HepG2 (cell line): ENCODE results near the gene PARN. TPM values are rescaled to one million over a fixed set of nuclear protein-coding genes. Genes with fewer than 3 reads are reported as not detected.

Source experiments
- ATAC-seq: fragments of 200-7000 bp; cut with Tn5 transposase; 3 replicates; pipeline ENCODE4 v1.9.1; 2020; ENCODE audit warnings: mild to moderate bottlenecking, moderate library complexity
- BruUV-seq: library from RNA; stranded (reverse); fragments of 400-500 nt; replicated peaks from 2 replicates; lab custom pipeline; 2021; lab: Mats Ljungman, UMichigan
- CTCF ChIA-PET: fragments of 300-600 bp; formaldehyde crosslinking; extraction: SDS; loops from one replicate; lab custom pipeline; 2021; ENCODE audit warnings: low total read pairs, inconsistent platforms, low intra/inter-chr PET ratio; lab: Yijun Ruan, JAX
- POLR2A ChIA-PET: fragments of 350-600 bp; sonication (Branson Sonifier 250); formaldehyde crosslinking; loops from one replicate; lab custom pipeline; 2020; ENCODE audit warnings: antibody characterized with exemption, inconsistent platforms; lab: Yijun Ruan, JAX
- DNase-seq: peaks from one replicate; pipeline ENCODE4 v3.0.0-alpha.2; 2015; ENCODE audit warnings: low spot score
- FAIRE-seq: peaks from 3 replicates; lab custom pipeline; 2011; peaks lifted over from hg19 to GRCh38; lab: Jason Lieb, UNC
- H2AFZ ChIP-seq: one replicate; pipeline ENCODE4 v1.6.1; 2011; ENCODE audit warnings: low read length, inconsistent platforms
- H3K27ac ChIP-seq: fragments of 300-600 bp; 3 replicates; pipeline ENCODE4 v1.8.0; 2011; ENCODE audit warnings: mixed run types, mild to moderate bottlenecking, mixed read lengths, low read length, inconsistent platforms; ENCODE audit not compliant: insufficient read depth; ENCODE audit errors: extremely low read length
- H3K27me3 ChIP-seq, 2 experiments: fragments of 200-600 bp in 1 of 2; 2 replicates in 1 of 2; 3 replicates in 1 of 2; pipeline versions ENCODE4 v1.6.0 to v1.8.0; 2011; ENCODE audit warnings: low read length in 2 of 2, mild to moderate bottlenecking in 2 of 2, moderate library complexity in 2 of 2, inconsistent platforms in 1 of 2; ENCODE audit not compliant: insufficient read depth in 2 of 2, control insufficient read depth in 1 of 2
- H3K36me3 ChIP-seq, 2 experiments: fragments of 200-600 bp in 1 of 2; replicated peaks in 1 of 2; 2 replicates in 1 of 2; 3 replicates in 1 of 2; pipeline versions ENCODE4 v1.5.1 to v1.8.0; 2011; ENCODE audit warnings: low read length in 2 of 2, inconsistent platforms in 1 of 2; ENCODE audit not compliant: insufficient read depth in 2 of 2, control insufficient read depth in 1 of 2
- H3K4me1 ChIP-seq: 2 replicates; pipeline ENCODE4 v1.5.1; 2012; ENCODE audit warnings: low read length, inconsistent platforms; ENCODE audit not compliant: insufficient read depth
- H3K4me2 ChIP-seq: 2 replicates; pipeline ENCODE4 v1.6.0; 2011; ENCODE audit warnings: low read depth, low read length, inconsistent platforms
- H3K4me3 ChIP-seq, 3 experiments: fragments of 200-600 bp in 1 of 3; sonication (generic), shearing (Covaris generic) in 1 of 3; replicated peaks in 1 of 3; 2 replicates each; pipeline ENCODE4 v1.5.1; 2011 to 2016; ENCODE audit warnings: low read length in 3 of 3, inconsistent platforms in 2 of 3, low read depth in 2 of 3, mild to moderate bottlenecking in 2 of 3, control low read depth in 1 of 3, mixed read lengths in 1 of 3; ENCODE audit not compliant: insufficient read depth in 1 of 3
- H3K79me2 ChIP-seq: one replicate; pipeline ENCODE4 v1.6.1; 2011; ENCODE audit warnings: low read length, inconsistent platforms; ENCODE audit not compliant: insufficient read depth
- H3K9ac ChIP-seq: 2 replicates; pipeline ENCODE4 v1.6.0; 2011; ENCODE audit warnings: mild to moderate bottlenecking, low read depth, low read length, inconsistent platforms; ENCODE audit not compliant: insufficient read depth
- H3K9me3 ChIP-seq: 2 replicates; pipeline ENCODE4 v1.5.1; 2012; ENCODE audit warnings: mild to moderate bottlenecking, low read length
- H4K20me1 ChIP-seq: 2 replicates; pipeline ENCODE4 v1.6.0; 2011; ENCODE audit warnings: inconsistent platforms, mild to moderate bottlenecking, low read length, moderate library complexity; ENCODE audit not compliant: insufficient read depth
- EP300 ChIP-seq, 3 experiments: sonication (generic) in 1 of 3; formaldehyde crosslinking in 1 of 3; IDR thresholded peaks; 2 replicates each; pipeline versions ENCODE4 v1.5.1 to v1.6.1; 2011 to 2020; ENCODE audit warnings: low read depth in 2 of 3, low read length in 2 of 3, borderline replicate concordance in 1 of 3, improper control_type of control experiment in 1 of 3, mild to moderate bottlenecking in 1 of 3, missing genetic modification reagents in 1 of 3, moderate library complexity in 1 of 3
- HDAC1 ChIP-seq: sonication (generic); formaldehyde crosslinking; IDR thresholded peaks from 2 replicates; pipeline ENCODE4 v1.5.1; 2020; ENCODE audit warnings: mild to moderate bottlenecking, missing genetic modification reagents
- IRF1 ChIP-seq: sonication (generic); formaldehyde crosslinking; IDR thresholded peaks from 2 replicates; pipeline ENCODE4 v1.4.0; 2020; ENCODE audit warnings: low read depth, mild to moderate bottlenecking, missing genetic modification reagents
- KDM6A ChIP-seq: IDR thresholded peaks from 2 replicates; pipeline ENCODE4 v1.6.1; 2016; ENCODE audit warnings: low read depth
- MIXL1 ChIP-seq: IDR thresholded peaks from 2 replicates; pipeline ENCODE4 v1.6.1; 2016
- PREB ChIP-seq: sonication (generic); formaldehyde crosslinking; IDR thresholded peaks from 2 replicates; pipeline ENCODE4 v1.4.0; 2020; ENCODE audit warnings: missing genetic modification reagents
- PRPF4 ChIP-seq: fragments of 200-400 bp; formaldehyde crosslinking; IDR thresholded peaks from 2 replicates; pipeline ENCODE4 v1.6.1; 2016; ENCODE audit warnings: low read length, low read depth; ENCODE audit not compliant: poor library complexity, severe bottlenecking
- SALL1 ChIP-seq: sonication (generic); formaldehyde crosslinking; IDR thresholded peaks from 2 replicates; pipeline ENCODE4 v1.8.0; 2022; ENCODE audit warnings: mild to moderate bottlenecking, missing genetic modification reagents
- SKI ChIP-seq: fragments of 450-650 bp; IDR thresholded peaks from one replicate; pipeline ENCODE4 v1.6.1; 2018; ENCODE audit warnings: mild to moderate bottlenecking; ENCODE audit not compliant: partially characterized antibody
- TFAP4 ChIP-seq: sonication (generic); IDR thresholded peaks from 2 replicates; pipeline ENCODE4 v1.6.1; 2016; ENCODE audit warnings: low read depth, borderline replicate concordance
- ZBTB33 ChIP-seq: sonication (generic); formaldehyde crosslinking; IDR thresholded peaks from 2 replicates; pipeline ENCODE4 v1.4.0; 2020; ENCODE audit warnings: missing genetic modification reagents
- ZNF10 ChIP-seq: sonication (generic); formaldehyde crosslinking; IDR thresholded peaks from 2 replicates; pipeline ENCODE4 v1.4.0; 2020; ENCODE audit warnings: mild to moderate bottlenecking, low read depth, missing genetic modification reagents, borderline replicate concordance
- ZNF232 ChIP-seq: sonication (generic); formaldehyde crosslinking; IDR thresholded peaks from 2 replicates; pipeline ENCODE4 v1.4.0; 2020; ENCODE audit warnings: missing genetic modification reagents, borderline replicate concordance
- ZNF264 ChIP-seq: sonication (generic); formaldehyde crosslinking; IDR thresholded peaks from 2 replicates; pipeline ENCODE4 v1.4.0; 2020; ENCODE audit warnings: missing genetic modification reagents
- ZNF34 ChIP-seq: sonication (generic); formaldehyde crosslinking; IDR thresholded peaks from 2 replicates; pipeline ENCODE4 v1.4.0; 2020; ENCODE audit warnings: mild to moderate bottlenecking, missing genetic modification reagents, borderline replicate concordance
- ZNF430 ChIP-seq: sonication (generic); formaldehyde crosslinking; IDR thresholded peaks from 2 replicates; pipeline ENCODE4 v1.9.0; 2021; ENCODE audit warnings: mild to moderate bottlenecking, missing genetic modification reagents
- ZNF549 ChIP-seq: sonication (generic); formaldehyde crosslinking; IDR thresholded peaks from 2 replicates; pipeline ENCODE4 v1.5.0; 2020; ENCODE audit warnings: missing genetic modification reagents
- ZNF572 ChIP-seq: sonication (generic); formaldehyde crosslinking; IDR thresholded peaks from 2 replicates; pipeline ENCODE4 v1.5.1; 2020; ENCODE audit warnings: mild to moderate bottlenecking, missing genetic modification reagents
- ZNF605 ChIP-seq: sonication (generic); formaldehyde crosslinking; IDR thresholded peaks from 2 replicates; pipeline ENCODE4 v1.8.0; 2022; ENCODE audit warnings: mild to moderate bottlenecking, missing genetic modification reagents
- WGBS: methylation state at CpG from one replicate; pipeline ENCODE4 v1.1.6; 2017; ENCODE audit warnings: low lambda C conversion rate; 5-methylcytosine and 5-hydroxymethylcytosine counted together
- in situ Hi-C: cut with HindIII; loops from 2 replicates; pipeline ENCODE4 v1.10.0; 2017; ENCODE audit warnings: low pct_unique_long_range_greater_than_20kb; ENCODE audit not compliant: extremely low pct_ligation_motif_present
- intact Hi-C: fragments of 100-400 bp; cut with micrococcal nuclease; formaldehyde crosslinking; loops from one replicate; pipeline ENCODE4 v1.10.0; 2022; ENCODE audit not compliant: unreplicated experiment
- polyA plus RNA-seq, 8 experiments: library from polyadenylated mRNA; depleted of rRNA in 3 of 8; stranded (reverse) in 7 of 8; unstranded in 1 of 8; fragments of >200 nt; fragmentation: Illumina TruSeq in 4 of 8; extraction: Trizol in 4 of 8; gene quantifications; 2 replicates each; pipeline versions ENCODE4 v1.2.1 to v1.2.3, GENCODE V29; 2011 to 2016; ENCODE audit warnings: low read depth in 4 of 8, missing spikeins in 1 of 8, mixed read lengths in 1 of 8; ENCODE audit not compliant: insufficient read depth in 1 of 8
- total RNA-seq, 5 experiments: library from RNA; depleted of rRNA; stranded (reverse); fragments of >200 nt; fragmentation: Illumina TruSeq; extraction: Trizol; gene quantifications; 2 replicates each; pipeline ENCODE4 v1.2.3, GENCODE V29; 2016; ENCODE audit warnings: low read depth in 1 of 5

PARN gene
- total and polyA plus RNA-seq, 2 of the 13 experiments (the other 11 are each of a cell fraction or from before 2014, with no cell fraction given), result 13.3 to 47.6 TPM

- TF ChIP-seq ZNF34 (CRISPR knock-in tag), result no peak
- peak; percentile 63; the same call in 1 of the 2 replicates for TF ChIP-seq ZNF430 (CRISPR knock-in tag)
- peak; percentile 88 for TF ChIP-seq TFAP4
- peak; percentile 56 for TF ChIP-seq SKI
- TF ChIP-seq ZNF605 (CRISPR knock-in tag), result peak; percentile 33; the same call in 1 of the 2 replicates
- TF ChIP-seq SALL1 (CRISPR knock-in tag), result peak; percentile 92
Observed at GRCh38 chr16:14473488-14473887, 156.6 kb downstream of the PARN start (continued).

GRCh38 chr16:14472357-14472756 lies 157.7 kb downstream of the PARN start:
- ChIA-PET CTCF (no interaction called here), POLR2A (no interaction called here)
- in situ Hi-C loops, result no loop called here
- H3K27me3 ChIP-seq, result no peaks in the 10 kb centered on the region
- no peak overlapping the region for H2AFZ ChIP-seq
- WGBS, result 98% methylated on average over 2 of the region's 2 CpGs
- DNase-seq (no peak), FAIRE-seq (no peak), ATAC-seq (no peak)
- no peaks in the 10 kb centered on the region for H4K20me1 ChIP-seq
- peaks cover 58% of the 10 kb centered on the region for H3K4me1 ChIP-seq
- no peak overlapping the region for H3K27ac ChIP-seq
- H3K79me2 ChIP-seq, result no peaks in the 10 kb centered on the region
- H3K4me3 ChIP-seq, result no peak overlapping the region
- no peak overlapping the region for H3K4me2 ChIP-seq
- no peaks in the 10 kb centered on the region; a peak in 1 of 5 replicates for H3K36me3 ChIP-seq
- no peak overlapping the region for H3K9ac ChIP-seq
- no peaks in the 10 kb centered on the region for H3K9me3 ChIP-seq
- intact Hi-C loops, result no loop called here
- no TSS peak for BruUV-seq
- TF ChIP-seq EP300 (IDR thresholded peaks at IDR 0.05; ENCODE audit: low read depth in 2 of 2, low read length in 2 of 2) (no peak), EP300 (CRISPR knock-in tag; IDR thresholded peaks at IDR 0.05; ENCODE audit: borderline replicate concordance) (no peak), ZNF264 (CRISPR knock-in tag) (no peak), KDM6A (no peak), IRF1 (CRISPR knock-in tag) (no peak), ZNF10 (CRISPR knock-in tag) (no peak), ZNF549 (CRISPR knock-in tag) (no peak), HDAC1 (CRISPR knock-in tag) (no peak), PREB (CRISPR knock-in tag) (no peak), ZNF572 (CRISPR knock-in tag) (no peak), MIXL1 (CRISPR knock-in tag) (no peak), PRPF4 (no peak), ZNF232 (CRISPR knock-in tag) (no peak), ZBTB33 (CRISPR knock-in tag) (no peak)
